Liver (tissue), 9 donors: Measurements from ENCODE around the gene ZNF487. TPM values are rescaled to one million over a fixed set of nuclear protein-coding genes. Genes with fewer than 3 reads are reported as not detected.
"Not testable (repeated sequence)": the region's sequence is repeated elsewhere in the genome, so short reads cannot be mapped to it uniquely, and the experiment has no call there.

Source experiments
- DNase-seq: peaks from one replicate; pipeline ENCODE4 v3.0.0-alpha.2; 2017; ENCODE audit warnings: low spot score
- H3K27ac ChIP-seq, 2 donors: one replicate each; pipeline ENCODE4 v1.7.0; 2013; ENCODE audit warnings: inconsistent platforms in 2 of 2, low read length in 2 of 2, control low read depth in 1 of 2, low read depth in 1 of 2, mild to moderate bottlenecking in 1 of 2
- H3K27me3 ChIP-seq, 4 donors: one replicate each; pipeline versions ENCODE4 v1.6.1 to v1.7.0; 2013; ENCODE audit warnings: low read length in 3 of 4, inconsistent platforms in 1 of 4, mild to moderate bottlenecking in 1 of 4, moderate library complexity in 1 of 4; ENCODE audit not compliant: control insufficient read depth in 4 of 4, insufficient read depth in 4 of 4
- H3K36me3 ChIP-seq, 4 donors: one replicate each; pipeline versions ENCODE4 v1.6.1 to v1.7.0; 2013; ENCODE audit warnings: low read length in 3 of 4, mild to moderate bottlenecking in 3 of 4, low read depth in 1 of 4, moderate library complexity in 1 of 4; ENCODE audit not compliant: control insufficient read depth in 4 of 4, insufficient read depth in 3 of 4
- H3K4me1 ChIP-seq, 4 donors: one replicate each; pipeline versions ENCODE4 v1.6.1 to v1.7.0; 2013; ENCODE audit warnings: low read length in 3 of 4, mild to moderate bottlenecking in 3 of 4, moderate library complexity in 1 of 4; ENCODE audit not compliant: control insufficient read depth in 4 of 4, insufficient read depth in 4 of 4
- H3K4me3 ChIP-seq, 3 donors: one replicate each; pipeline versions ENCODE4 v1.6.1 to v1.7.0; 2013; ENCODE audit warnings: low read length in 3 of 3, control low read depth in 1 of 3, low read depth in 1 of 3, mild to moderate bottlenecking in 1 of 3
- H3K9ac ChIP-seq, 2 donors: one replicate each; pipeline ENCODE4 v1.7.0; 2013; ENCODE audit warnings: low read length in 2 of 2, mild to moderate bottlenecking in 2 of 2, moderate library complexity in 2 of 2, control low read depth in 1 of 2, low read depth in 1 of 2
- H3K9me3 ChIP-seq, 4 donors: one replicate each; pipeline versions ENCODE4 v1.6.1 to v1.7.0; 2013; ENCODE audit warnings: low read length in 3 of 4; ENCODE audit not compliant: control insufficient read depth in 4 of 4
- EGR1 ChIP-seq, 2 donors: IDR thresholded peaks; 2 replicates each; pipeline ENCODE4 v1.6.1; 2016 to 2018; ENCODE audit warnings: antibody characterized with exemption in 2 of 2, low read depth in 2 of 2
- GABPA ChIP-seq, 2 donors: IDR thresholded peaks in 1 of 2; conservative IDR thresholded peaks in 1 of 2; 2 replicates each; pipeline ENCODE4 v1.6.1; 2016; ENCODE audit warnings: antibody characterized with exemption in 2 of 2, mild to moderate bottlenecking in 1 of 2, moderate library complexity in 1 of 2
- HNF4A ChIP-seq, 2 donors: conservative IDR thresholded peaks; 2 replicates each; pipeline ENCODE4 v1.6.1; 2016; ENCODE audit warnings: antibody characterized with exemption in 2 of 2, mild to moderate bottlenecking in 2 of 2
- HNF4G ChIP-seq: IDR thresholded peaks from 2 replicates; pipeline ENCODE4 v1.6.1; 2016; ENCODE audit warnings: antibody characterized with exemption
- JUND ChIP-seq, 2 donors: IDR thresholded peaks; 2 replicates each; pipeline ENCODE4 v1.6.1; 2016; ENCODE audit warnings: antibody characterized with exemption in 2 of 2
- NR2F2 ChIP-seq: IDR thresholded peaks from 2 replicates; pipeline ENCODE4 v1.6.1; 2016; ENCODE audit warnings: antibody characterized with exemption
- RAD21 ChIP-seq, 2 donors: IDR thresholded peaks; 2 replicates each; pipeline ENCODE4 v1.6.1; 2016; ENCODE audit warnings: antibody characterized with exemption in 2 of 2, mild to moderate bottlenecking in 2 of 2
- RXRA ChIP-seq, 2 donors: IDR thresholded peaks; 2 replicates each; pipeline ENCODE4 v1.6.1; 2017 to 2018; ENCODE audit warnings: antibody characterized with exemption in 2 of 2, mild to moderate bottlenecking in 1 of 2
- SP1 ChIP-seq: IDR thresholded peaks from 2 replicates; pipeline ENCODE4 v1.6.1; 2018; ENCODE audit warnings: antibody characterized with exemption, mild to moderate bottlenecking
- TAF1 ChIP-seq: conservative IDR thresholded peaks from 2 replicates; pipeline ENCODE4 v1.6.1; 2016; ENCODE audit warnings: antibody characterized with exemption, mild to moderate bottlenecking
- YY1 ChIP-seq: IDR thresholded peaks from 2 replicates; pipeline ENCODE4 v1.6.1; 2016; ENCODE audit warnings: antibody characterized with exemption, mild to moderate bottlenecking
- WGBS: extraction: QIAGEN DNeasy Blood & Tissue Kit; methylation state at CpG from one replicate; pipeline ENCODE4 v1.1.7; 2013; 5-methylcytosine and 5-hydroxymethylcytosine counted together
- polyA plus RNA-seq, 2 donors: library from polyadenylated mRNA; stranded (reverse) in 1 of 2; unstranded in 1 of 2; fragments of 200-250 nt in 1 of 2; fragments of >200 nt in 1 of 2; fragmentation: Nextera tagmentation in 1 of 2; extraction: Ambion mirVana in 1 of 2; gene quantifications; one replicate each; pipeline versions ENCODE4 v1.2.1 to v1.2.3, GENCODE V29; 2013 to 2015
- total RNA-seq, 2 donors: library from RNA; depleted of rRNA; stranded (reverse); fragments of >200 nt; gene quantifications; one replicate each; pipeline ENCODE4 v1.2.3, GENCODE V29; 2014
- TF ChIP-seq, protein P1 (sequence below): IDR thresholded peaks from 2 replicates; pipeline ENCODE4 v1.6.1; 2016; ENCODE audit warnings: antibody characterized with exemption, mild to moderate bottlenecking
- TF ChIP-seq, protein P2 (sequence below): IDR thresholded peaks from 2 replicates; pipeline ENCODE4 v1.6.1; 2016; ENCODE audit warnings: antibody characterized with exemption
- TF ChIP-seq, protein P3 (sequence below): IDR thresholded peaks from 2 replicates; pipeline ENCODE4 v1.6.1; 2016; ENCODE audit warnings: antibody characterized with exemption
- donor health status: healthy.
- donor health status: healthy.
- donor health status: healthy.
- donor health status: healthy.
- donor health status: healthy.

The ZNF487 gene
- total and polyA plus RNA-seq, 4 donors, result 1.3 to 4.8 (median 1.9) TPM

DNA sequence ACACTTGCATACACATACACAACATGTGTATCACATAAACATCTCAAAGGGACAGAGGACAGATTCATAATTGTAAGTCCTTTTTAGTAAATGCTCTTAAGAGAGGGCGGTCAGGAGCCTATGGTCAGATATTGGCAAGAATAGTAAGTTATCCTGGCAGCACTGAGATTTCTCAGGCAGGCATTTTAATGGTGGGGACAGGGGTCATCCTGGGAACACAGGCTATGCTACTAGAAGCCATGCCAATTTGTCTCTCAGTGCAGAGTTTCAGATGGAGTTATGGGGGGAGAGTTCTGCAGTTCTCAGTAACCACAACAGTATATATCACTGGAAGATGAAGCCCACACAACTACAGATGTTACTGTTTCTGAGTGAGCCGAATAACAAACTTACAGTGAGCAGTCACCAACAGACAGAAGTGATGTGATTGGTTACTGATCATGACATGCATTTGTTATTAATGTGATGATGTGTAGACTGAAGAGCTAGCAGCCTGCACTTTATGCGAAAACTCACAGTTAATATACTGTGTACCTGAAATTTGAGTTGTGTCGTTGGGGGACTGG lies 16.4 kb downstream of the ZNF487 start:
- H3K36me3 ChIP-seq, result no peaks in the 10 kb centered on the region
- no peaks in the 10 kb centered on the region for H3K9me3 ChIP-seq
- H3K27me3 ChIP-seq, result no peaks in the 10 kb centered on the region
- DNase-seq, result no peak
- peaks cover 3 to 16% (median 9%) of the 10 kb centered on the region in 4 donors for H3K4me1 ChIP-seq
- no peak overlapping the region for H3K9ac ChIP-seq
- no peak for TF ChIP-seq EGR1 (IDR thresholded peaks at IDR 0.05; ENCODE audit: low read depth in 2 of 2)
- TF ChIP-seq NR2F2, result no peak
- TF ChIP-seq RAD21 (IDR thresholded peaks at IDR 0.05), result no peak
- TF ChIP-seq TAF1, result no peak
- TF ChIP-seq JUND (IDR thresholded peaks at IDR 0.05), result no peak
- TF ChIP-seq YY1, result no peak
- TF ChIP-seq, protein P1, sequence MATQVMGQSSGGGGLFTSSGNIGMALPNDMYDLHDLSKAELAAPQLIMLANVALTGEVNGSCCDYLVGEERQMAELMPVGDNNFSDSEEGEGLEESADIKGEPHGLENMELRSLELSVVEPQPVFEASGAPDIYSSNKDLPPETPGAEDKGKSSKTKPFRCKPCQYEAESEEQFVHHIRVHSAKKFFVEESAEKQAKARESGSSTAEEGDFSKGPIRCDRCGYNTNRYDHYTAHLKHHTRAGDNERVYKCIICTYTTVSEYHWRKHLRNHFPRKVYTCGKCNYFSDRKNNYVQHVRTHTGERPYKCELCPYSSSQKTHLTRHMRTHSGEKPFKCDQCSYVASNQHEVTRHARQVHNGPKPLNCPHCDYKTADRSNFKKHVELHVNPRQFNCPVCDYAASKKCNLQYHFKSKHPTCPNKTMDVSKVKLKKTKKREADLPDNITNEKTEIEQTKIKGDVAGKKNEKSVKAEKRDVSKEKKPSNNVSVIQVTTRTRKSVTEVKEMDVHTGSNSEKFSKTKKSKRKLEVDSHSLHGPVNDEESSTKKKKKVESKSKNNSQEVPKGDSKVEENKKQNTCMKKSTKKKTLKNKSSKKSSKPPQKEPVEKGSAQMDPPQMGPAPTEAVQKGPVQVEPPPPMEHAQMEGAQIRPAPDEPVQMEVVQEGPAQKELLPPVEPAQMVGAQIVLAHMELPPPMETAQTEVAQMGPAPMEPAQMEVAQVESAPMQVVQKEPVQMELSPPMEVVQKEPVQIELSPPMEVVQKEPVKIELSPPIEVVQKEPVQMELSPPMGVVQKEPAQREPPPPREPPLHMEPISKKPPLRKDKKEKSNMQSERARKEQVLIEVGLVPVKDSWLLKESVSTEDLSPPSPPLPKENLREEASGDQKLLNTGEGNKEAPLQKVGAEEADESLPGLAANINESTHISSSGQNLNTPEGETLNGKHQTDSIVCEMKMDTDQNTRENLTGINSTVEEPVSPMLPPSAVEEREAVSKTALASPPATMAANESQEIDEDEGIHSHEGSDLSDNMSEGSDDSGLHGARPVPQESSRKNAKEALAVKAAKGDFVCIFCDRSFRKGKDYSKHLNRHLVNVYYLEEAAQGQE, result no peak
- no peak for TF ChIP-seq HNF4A (conservative IDR thresholded peaks at IDR 0.05)
- H3K27ac ChIP-seq, result no peak overlapping the region
- WGBS, result 86% methylated on average over 4 of the region's 4 CpGs
- H3K4me3 ChIP-seq, result no peak overlapping the region

DNA sequence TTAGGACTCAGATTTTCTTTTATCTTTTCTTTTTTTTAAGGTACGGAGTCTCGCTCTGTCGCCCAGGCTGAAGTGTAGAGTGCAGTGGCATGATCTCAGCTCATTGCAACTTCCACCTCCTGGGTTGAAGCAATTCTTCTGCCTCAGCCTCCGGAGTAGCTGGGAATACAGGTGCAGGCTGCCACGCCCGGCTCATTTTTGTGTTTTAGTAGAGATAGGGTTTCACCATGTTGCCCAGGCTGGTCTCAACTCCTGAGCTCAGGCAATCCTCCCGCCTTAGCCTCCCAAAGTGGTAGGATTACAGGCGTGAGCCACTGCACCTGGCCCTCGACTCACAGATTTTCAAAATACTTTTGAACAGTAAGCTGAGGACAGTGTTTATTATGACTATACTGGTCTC lies 17.1 kb downstream of the ZNF487 start:
- Histone ChIP-seq H3K27ac (peak overlapping the region; percentile 35 to 76), H3K4me1 (peaks cover 3 to 16% (median 9%) of the 10 kb centered on the region in 4 donors)
- not testable (repeated sequence) for H3K9me3 ChIP-seq, H3K9ac ChIP-seq, H3K4me3 ChIP-seq, H3K27me3 ChIP-seq, H3K36me3 ChIP-seq, DNase-seq
- 92% methylated on average over 9 of the region's 9 CpGs for WGBS

DNA sequence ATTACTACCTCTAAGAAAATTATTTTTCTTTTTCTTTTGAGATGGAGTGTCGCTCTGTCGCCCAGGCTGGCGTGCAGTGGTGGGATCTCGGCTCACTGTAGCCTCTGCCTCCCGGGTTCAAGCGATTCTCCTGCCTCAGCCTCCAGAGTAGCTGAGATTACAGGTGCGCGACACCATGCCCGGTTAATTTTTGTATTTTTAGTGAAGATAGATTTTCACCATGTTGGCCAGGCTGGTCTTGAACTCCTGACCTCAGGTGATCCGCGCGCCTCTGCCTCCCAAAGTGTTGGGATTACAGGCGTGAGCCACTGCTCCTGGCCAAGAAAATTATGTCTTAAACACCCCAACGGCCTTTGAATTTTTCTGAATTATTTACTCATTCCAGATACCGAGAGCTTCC lies 19.6 kb downstream of the ZNF487 start:
- H3K9ac ChIP-seq, DNase-seq, H3K4me3 ChIP-seq, H3K9me3 ChIP-seq, H3K27me3 ChIP-seq, H3K36me3 ChIP-seq: not testable (repeated sequence)
- 97% methylated on average over 15 of the region's 15 CpGs for WGBS
- peak overlapping the region in 1 of 2 donors; percentile 72 for H3K27ac ChIP-seq
- H3K4me1 ChIP-seq, result peaks cover 3 to 16% (median 9%) of the 10 kb centered on the region in 4 donors

DNA sequence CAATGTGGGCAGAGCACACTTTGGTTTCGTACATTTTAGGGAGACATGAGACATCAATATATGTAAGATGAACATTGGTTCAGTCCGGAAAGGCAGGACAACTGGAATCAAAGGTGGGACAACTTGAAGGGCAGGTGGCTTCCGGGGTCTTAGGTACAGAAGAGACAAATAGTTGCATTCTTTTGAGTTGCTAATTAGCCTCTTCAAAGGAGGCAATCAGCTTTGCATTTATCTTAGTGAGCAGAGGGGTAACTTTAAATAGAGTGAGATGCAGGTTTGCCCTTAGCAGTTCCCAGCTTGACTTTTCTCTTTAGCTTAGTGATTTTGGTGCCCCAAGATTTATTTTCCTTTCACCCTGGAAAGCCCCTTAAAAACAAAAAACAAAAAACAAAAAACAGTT lies 21.3 kb downstream of the ZNF487 start:
- Histone ChIP-seq H3K4me1 (peaks cover 3 to 16% (median 9%) of the 10 kb centered on the region in 4 donors), H3K27ac (no peak overlapping the region), H3K9me3 (no peaks in the 10 kb centered on the region), H3K36me3 (no peaks in the 10 kb centered on the region), H3K9ac (no peak overlapping the region), H3K4me3 (no peak overlapping the region), H3K27me3 (no peaks in the 10 kb centered on the region)
- DNase-seq, result no peak
- 84% methylated on average over 3 of the region's 3 CpGs for WGBS
- TF ChIP-seq HNF4G (no peak), RAD21 (IDR thresholded peaks at IDR 0.05) (no peak), HNF4A (conservative IDR thresholded peaks at IDR 0.05) (no peak), TAF1 (no peak), GABPA (IDR thresholded peaks at IDR 0.05 in 1 of 2, conservative IDR thresholded peaks at IDR 0.05 in 1 of 2) (no peak), JUND (IDR thresholded peaks at IDR 0.05) (no peak), EGR1 (IDR thresholded peaks at IDR 0.05; ENCODE audit: low read depth in 2 of 2) (no peak), RXRA (IDR thresholded peaks at IDR 0.05) (no peak), NR2F2 (no peak), SP1 (no peak)
- TF ChIP-seq, protein P2, sequence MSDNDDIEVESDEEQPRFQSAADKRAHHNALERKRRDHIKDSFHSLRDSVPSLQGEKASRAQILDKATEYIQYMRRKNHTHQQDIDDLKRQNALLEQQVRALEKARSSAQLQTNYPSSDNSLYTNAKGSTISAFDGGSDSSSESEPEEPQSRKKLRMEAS, result no peak
- TF ChIP-seq, protein P3, sequence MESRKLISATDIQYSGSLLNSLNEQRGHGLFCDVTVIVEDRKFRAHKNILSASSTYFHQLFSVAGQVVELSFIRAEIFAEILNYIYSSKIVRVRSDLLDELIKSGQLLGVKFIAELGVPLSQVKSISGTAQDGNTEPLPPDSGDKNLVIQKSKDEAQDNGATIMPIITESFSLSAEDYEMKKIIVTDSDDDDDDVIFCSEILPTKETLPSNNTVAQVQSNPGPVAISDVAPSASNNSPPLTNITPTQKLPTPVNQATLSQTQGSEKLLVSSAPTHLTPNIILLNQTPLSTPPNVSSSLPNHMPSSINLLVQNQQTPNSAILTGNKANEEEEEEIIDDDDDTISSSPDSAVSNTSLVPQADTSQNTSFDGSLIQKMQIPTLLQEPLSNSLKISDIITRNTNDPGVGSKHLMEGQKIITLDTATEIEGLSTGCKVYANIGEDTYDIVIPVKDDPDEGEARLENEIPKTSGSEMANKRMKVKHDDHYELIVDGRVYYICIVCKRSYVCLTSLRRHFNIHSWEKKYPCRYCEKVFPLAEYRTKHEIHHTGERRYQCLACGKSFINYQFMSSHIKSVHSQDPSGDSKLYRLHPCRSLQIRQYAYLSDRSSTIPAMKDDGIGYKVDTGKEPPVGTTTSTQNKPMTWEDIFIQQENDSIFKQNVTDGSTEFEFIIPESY, result no peak
- TF ChIP-seq, protein P1, result no peak
